Frontal cortex (tissue), 4 donors: Measurements from ENCODE around the gene GVQW3. TPM values are rescaled to one million over a fixed set of nuclear protein-coding genes. Genes with fewer than 3 reads are reported as not detected.
"Not testable (repeated sequence)": the region's sequence is repeated elsewhere in the genome, so short reads cannot be mapped to it uniquely, and the experiment has no call there.

ENCODE experiments used
- DNase-seq, 2 donors: peaks; one replicate each; pipeline ENCODE4 v3.0.0; 2012; ENCODE audit warnings: low spot score in 2 of 2
- FAIRE-seq: peaks from 2 replicates; lab custom pipeline; 2012; peaks lifted over from hg19 to GRCh38; lab: Jason Lieb, UNC
- total RNA-seq: library from RNA; depleted of rRNA; stranded (reverse); fragments of >200 nt; gene quantifications from one replicate; pipeline ENCODE4 v1.2.3, GENCODE V29; 2014
- donor health status: control.
- donor health status: control.
- donor health status: control.

The GVQW3 gene
- total RNA-seq, 1 donor from 2014 or later: 16.3 TPM

DNA sequence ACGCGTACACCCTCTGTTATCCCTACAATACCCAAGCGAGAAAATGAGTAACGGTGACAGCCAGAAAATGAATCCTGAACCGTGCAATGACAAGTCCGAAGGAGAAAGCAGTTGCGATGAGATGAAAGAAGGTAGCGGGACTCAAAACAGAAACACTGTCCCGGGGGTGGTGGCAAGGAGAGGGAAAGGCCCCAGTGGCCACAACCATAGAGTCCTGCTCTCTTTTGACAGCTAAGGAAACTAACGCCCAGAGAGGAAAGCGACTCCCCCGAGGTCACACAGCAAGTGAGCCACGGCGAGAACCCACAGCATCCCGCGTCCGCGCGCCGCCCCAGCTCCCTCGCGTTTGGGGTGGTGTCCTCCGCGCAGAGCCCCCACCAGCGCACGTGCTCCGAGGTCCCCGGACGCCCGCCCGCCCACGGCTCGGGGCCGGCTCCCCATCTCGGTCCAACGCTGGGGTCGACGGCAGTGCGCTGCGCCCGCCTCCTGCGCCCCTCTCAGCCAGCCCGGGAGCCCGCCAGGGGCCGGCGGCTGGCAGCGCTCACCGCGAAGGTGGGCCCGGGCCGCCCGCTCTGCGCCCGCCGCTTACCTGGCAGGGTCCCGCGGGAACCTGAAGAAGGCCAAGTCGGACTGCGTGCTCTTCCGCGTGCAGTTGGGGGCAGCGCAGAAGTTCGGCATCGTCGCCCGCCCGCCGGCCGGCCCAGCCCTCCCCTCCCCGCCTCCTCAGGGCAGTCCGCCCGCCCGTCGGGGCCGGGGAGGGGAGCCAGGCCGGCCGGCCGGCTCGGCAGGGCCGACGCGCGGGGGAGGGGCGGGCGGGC is 755 bp upstream of the GVQW3 start:
- FAIRE-seq (no peak), DNase-seq (peak; percentile 25 to 54)

DNA sequence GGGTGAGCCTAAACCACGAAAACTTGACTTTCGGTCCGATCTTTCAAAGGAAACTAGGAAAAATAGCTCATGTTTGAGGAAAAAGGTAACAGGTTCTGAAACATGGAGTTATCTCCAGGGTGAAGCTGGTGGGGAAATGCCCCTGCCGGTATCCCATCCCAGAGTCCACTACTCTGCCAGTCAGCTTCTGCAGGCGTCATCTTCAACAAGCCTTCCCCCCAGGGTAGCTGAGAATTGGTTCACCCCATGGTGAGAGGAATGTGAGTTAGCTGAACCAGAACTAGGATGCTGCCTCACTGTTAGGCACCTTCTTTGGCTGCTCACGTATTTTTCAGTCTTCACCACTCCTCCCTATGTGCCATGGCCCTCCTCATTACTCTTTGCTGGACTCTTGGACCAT is 1.1 kb downstream of the GVQW3 start:
- DNase-seq (no peak), FAIRE-seq (no peak)

DNA sequence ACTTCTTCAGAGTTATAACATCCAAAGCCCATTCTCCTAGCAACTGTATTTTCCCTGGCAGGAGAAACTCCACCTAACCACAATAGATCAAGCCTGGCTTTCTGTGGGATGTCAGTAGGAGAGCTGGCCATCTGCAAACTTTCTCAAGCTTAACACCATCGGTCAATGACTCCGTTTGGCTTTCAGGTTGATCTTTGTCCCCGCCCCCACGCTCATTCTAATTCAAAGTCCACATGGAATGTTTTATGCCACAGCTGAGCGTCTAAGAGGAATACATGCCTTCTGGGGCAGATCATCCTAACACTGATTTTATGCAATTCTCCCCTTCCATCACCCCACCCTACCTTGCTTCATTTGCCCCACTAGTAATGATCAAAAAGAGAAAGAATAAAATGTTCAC is 4.8 kb downstream of the GVQW3 start:
- FAIRE-seq: no peak

DNA sequence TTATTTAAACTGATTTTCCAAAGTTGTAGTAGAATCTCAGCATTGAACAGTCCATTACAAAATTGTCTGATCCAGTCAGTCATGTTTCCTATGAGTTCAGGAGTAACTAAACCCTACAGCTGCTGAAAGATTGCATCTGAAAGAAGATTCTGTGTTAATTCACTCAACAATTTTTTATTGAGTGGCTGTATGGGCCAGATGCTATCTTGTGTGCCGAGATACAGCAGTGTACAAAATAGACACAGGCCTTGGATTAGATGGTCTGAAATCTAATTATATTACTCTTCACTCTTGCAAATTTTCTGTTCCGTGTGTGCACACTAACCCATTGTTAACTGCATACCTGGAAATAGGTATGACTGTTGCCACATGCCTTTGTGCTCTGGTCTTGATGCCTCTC is 7.3 kb downstream of the GVQW3 start:
- FAIRE-seq: no peak
- no peak for DNase-seq

More for the DNA sequence above, 4.8 kb downstream of the GVQW3 start:
- DNase-seq: no peak

DNA sequence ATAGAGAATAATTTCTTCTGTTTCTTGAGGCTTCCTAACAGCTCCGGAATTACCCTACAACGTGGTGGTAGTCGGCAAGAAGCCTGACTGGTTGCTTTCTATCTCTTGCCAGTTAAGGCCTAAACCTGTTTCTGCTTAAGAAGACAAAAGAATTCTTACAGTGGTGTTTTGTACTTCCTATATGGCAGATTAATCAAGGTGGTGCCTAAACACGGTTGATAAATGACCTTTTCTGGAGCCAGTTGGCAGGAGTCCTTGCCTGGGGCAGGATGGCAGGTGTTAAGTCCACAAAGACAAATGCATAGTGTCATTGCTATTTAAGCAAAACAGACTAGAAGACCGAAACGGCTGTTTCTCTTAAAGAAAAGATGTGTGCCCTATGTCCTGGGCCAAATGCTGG is 9.9 kb downstream of the GVQW3 start:
- DNase-seq: no peak
- no peak for FAIRE-seq

DNA sequence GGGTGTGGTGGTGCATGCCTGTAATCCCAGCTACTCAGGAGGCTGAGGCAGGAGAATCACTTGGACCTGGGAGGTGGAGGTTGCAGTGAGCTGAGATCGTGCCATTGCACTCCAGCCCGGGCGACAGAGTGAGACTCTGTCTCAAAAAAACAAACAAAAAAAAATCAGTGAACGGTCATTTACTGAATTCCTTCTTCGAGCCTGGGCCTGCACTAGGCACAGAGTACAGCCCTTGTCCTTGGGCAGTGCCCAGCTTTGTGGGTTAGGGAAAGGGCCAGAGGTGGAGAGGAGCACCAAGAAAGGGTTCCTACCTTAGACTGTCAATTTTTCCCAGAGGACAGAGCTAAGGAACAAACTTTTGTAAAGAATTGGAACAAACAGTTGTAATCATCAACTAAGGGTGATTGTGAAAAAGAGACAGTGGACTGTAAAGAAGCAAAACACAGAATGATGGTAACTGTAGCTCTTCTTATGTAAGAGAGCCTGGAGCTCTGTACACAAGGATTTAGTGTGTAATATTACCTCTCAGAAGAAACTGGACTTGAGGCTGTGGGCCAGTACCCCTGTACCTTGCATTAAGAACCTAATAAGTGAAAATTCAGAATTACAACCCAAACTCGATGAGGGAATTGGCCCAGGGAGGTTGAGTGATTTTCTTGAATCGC is 10.8 kb downstream of the GVQW3 start:
- no peak for FAIRE-seq
- no peak for DNase-seq

DNA sequence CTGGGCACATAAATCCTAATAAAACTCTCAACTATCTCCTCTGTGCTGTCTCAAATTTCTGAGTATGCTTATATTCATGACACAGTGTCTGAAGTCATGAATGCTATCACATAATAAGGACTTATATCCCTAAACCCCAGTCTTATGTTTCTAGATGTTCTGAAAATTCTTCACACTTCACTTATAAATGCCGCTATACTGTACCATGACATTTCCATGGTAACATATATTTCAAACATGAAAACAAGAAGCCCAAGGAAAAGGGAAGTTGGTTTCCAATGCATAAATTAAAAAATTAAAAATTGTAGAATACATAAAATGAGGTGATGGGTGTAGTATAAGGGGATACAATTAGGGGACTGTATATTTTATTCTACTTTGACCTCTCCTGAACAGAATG is 11.7 kb downstream of the GVQW3 start:
- FAIRE-seq (no peak), DNase-seq (no peak)

DNA sequence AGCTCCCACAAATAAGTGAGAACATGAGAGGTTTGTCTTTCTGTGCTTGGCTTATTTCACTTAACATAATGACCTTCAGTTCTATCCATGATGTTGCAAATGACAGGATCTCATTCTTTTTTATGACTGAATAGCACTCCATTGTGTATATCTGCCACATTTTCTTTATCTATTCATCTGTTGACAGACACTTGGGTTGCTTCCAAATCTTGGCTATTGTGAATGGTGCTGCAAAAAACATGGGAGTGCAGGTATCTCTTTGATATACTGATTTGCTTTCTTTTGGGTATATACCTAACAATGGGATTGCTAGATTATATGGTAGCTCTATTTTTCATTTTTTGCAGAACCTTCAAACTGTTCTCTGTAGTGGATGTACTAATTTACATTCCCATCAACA is 13.3 kb downstream of the GVQW3 start:
- FAIRE-seq (no peak), DNase-seq (no peak)

DNA sequence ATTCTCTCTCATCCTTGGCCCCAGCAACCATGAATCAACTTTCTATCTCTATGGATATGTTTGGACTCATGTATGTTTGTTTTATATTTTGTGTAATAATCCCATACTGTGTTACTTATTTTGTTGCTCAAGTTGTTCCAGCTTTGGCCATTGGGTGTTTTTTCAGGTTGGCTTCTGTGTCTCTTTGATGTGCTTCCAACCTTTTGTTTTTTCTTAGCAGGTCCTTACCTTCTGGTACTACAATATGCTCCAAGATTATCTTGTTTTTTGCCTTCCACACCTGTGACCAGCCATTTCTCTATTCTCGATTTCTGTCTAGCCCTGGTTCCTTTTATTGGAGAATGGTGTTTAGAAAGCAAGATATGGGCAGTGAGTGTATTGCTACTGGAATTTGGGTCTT is 14.2 kb downstream of the GVQW3 start:
- DNase-seq (no peak), FAIRE-seq (no peak)

DNA sequence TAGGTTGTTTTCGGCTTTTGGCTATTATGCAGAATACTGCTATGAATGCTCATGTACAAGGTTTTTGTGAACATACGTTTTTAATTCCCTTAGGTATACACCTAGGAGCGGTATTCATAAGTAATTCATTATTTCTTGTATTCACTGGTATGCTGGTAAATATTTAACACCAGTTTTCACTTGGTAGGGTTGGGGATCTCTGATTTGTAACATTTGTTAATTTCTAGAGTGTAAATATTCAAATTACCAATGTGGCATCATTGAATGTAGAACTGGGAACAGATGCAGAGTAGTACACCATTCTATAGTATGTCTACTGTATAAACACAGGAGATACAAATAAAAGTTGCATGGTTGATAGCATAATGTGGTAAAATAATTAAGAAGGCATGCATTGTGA is 16.3 kb downstream of the GVQW3 start:
- no peak for DNase-seq
- FAIRE-seq: no peak

DNA sequence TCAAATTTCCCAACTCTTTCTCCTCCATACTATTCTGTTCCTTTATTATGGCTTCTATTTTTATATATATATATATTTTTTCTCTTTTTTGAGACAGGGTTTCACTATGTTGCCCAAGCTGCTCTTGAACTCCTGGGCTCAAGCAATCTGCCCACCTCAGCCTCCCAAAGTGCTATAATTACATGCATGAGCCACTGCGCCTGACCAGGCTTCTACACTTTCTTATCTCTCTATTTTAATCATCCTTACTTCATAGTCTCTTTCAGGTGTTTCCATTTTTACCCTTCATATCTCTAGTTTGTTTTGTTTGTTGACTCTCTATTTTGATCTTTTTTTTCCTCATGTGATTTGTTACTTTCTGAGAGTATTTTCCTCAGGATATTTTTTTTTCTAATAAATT is 19.8 kb downstream of the GVQW3 start:
- no peak for DNase-seq
- no peak for FAIRE-seq

DNA sequence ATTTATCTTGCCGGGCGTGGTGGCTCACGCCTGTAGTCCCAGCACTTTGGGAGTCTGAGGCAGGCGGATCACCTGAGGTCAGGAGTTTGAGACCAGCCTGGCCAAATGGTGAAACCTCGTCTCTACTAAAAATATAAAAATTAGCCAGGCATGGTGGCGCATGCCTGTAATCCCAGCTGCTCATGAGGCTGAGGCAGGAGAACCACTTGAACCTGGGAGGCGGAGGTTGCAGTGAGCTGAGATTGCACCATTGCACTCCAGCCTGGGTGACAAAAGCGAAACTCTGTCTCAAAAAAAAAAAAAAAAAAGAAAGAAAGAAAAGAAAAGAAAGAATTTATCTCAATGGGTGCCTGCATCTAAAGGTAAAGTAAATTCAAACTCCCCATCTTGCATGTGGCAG is 20.4 kb downstream of the GVQW3 start:
- not testable (repeated sequence) for FAIRE-seq, DNase-seq

DNA sequence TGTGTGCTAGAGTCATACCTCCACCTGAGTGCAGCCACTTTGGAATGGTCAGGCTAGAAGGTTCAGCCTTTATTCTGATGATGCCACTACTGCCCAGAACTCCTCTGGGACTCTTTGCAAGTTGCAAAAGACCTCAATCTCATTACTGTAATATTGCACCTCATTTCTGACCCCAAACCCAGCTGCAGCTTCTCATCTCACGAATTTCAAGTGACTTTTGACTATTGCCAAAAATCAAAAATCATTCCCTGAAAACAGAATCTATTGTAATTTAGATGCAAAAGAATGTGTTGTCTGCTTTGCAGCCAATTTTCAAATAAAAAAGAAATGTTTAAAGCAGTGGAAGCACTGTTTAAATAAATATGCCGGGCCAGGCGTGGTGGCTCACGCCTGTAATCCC is 25.2 kb downstream of the GVQW3 start:
- no peak for DNase-seq
- no peak for FAIRE-seq

DNA sequence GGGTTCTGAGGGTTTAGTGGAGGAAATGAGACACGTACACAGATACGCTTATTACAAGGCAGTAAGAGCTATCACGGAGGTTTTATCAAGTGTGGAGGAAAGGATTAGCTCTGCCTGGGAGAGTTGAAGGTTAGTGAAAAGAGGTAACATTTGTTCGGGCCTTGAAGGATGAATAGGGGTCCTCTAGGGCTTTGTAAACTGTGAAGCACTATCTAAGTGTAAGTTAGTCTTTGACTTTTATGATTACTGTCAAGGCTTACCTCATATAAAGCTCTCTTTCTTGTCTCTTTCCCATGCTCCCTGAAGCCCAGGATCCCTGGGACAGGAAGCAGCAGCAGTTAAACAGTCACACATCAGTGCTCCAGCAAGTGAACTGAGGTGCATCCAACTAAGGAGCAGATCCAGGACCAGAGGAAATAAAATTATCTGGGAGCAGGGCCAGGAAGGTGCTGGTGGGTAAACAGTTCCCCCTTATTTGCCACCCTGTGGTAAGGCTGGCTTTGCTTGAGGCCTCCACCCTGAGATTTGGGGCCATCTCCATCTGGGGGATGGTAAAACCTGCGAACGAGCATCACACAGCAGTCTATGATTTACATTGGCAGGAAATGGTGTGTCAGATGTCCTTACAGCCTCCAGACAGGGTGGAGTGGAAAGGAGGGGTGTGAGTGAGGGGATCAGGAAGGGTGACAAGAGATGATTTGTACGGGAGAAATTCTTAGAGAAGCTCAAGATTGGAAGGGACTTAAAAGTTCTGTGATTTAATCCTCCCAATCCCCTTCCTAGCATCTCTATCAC is 27.2 kb downstream of the GVQW3 start:
- no peak for DNase-seq
- no peak for FAIRE-seq

DNA sequence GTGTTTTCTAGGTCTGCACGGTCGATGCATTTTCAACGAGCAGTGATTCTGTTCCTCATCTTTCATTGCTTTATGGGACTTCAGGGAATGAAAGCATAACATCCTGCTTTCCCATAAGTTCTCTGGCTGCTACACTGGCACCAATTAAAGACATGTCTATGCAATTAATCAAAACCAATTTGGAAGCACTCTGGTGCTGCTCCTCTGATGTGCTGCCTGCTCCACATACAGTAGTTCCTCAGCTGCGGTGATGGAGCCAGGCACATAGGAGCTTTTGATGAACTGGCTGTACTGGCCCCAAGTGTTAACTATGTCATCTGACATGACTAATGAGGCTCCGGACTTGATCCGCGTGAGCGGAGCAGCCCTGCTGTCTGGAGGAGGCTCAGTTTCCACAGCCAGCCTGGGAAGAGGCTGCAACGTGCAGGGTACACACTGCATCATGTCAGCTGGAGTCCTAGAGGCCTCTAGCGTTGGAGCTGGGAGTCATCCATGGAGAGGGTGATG is 29.8 kb downstream of the GVQW3 start:
- FAIRE-seq (no peak), DNase-seq (no peak)

DNA sequence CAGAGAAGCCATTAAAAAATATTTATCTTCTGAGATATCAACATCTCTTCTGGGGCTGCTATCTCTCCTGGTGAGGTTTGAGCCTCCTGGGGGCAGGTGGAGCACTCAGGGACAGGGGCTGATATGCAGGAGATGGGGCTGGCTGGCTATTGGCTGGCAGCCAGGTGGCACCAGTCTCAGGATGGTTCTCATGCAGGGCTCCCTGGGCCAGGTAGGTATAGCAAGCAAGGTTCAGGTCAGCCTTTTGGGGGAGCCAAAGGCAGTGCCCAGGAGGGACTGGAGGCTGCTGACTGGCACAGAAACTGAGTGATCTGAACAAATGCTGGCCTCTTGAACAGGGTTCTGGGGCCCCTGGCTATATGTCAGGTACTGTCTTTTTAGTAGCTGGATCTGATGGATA is 34.0 kb downstream of the GVQW3 start:
- FAIRE-seq (no peak), DNase-seq (no peak)

DNA sequence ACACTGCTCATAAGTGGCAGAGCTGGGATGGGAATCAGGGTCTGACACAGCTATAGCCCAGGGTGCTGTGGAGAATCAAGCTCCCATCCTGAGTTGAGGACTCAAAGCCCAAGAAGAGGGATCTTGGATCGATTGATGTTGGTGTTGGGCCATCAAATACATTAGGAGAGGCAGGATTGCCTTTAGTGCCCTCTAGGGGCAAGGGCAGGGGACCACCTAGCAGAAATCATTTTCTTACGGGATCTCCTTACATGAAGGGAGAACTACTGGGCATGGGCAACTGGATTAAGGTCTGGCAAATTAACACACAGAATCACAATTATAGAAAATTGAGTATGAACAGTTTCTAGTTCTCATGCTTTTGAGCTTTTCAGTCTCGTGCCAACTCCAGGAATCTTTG is 38.8 kb downstream of the GVQW3 start:
- no peak for DNase-seq
- FAIRE-seq: no peak

DNA sequence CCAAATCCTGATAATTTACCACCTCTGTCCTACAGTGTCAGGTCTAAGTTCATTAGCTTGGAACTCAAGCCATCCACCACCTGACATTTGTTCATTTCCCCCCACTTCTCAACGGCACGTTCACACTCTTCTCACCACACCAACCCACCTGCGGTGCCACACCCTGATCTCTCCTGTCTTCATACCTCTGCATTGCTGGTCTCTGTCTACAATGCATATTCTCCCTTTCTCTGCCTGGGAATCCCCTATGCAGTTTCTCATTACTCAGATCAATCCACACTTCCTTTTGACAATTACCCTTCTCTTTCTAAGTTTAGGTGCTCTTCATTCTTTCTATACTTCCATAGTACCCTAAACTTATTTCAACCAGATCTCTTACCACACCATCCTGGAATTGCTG is 43.3 kb downstream of the GVQW3 start:
- no peak for FAIRE-seq

DNA sequence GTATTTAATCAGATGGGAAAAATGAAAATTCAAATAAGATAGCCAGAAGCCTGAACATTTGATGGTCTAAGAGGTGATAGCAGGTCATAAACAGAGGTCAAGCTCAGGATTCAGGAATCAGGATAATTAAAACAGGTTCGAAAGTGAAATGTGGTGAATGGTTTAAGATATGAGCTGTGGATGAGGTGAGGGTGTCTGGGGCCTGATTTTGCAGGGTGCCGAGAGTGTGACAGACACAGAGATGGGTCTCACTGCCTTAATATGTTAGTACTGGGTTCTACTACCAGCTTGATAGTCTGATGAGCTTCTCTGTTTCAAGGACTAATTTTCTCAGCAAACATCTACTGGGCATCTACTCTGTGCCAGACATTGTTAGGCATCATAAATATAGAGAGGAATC is 43.8 kb downstream of the GVQW3 start:
- DNase-seq: no peak
- no peak for FAIRE-seq

More for the DNA sequence above, 43.3 kb downstream of the GVQW3 start:
- DNase-seq: no peak

DNA sequence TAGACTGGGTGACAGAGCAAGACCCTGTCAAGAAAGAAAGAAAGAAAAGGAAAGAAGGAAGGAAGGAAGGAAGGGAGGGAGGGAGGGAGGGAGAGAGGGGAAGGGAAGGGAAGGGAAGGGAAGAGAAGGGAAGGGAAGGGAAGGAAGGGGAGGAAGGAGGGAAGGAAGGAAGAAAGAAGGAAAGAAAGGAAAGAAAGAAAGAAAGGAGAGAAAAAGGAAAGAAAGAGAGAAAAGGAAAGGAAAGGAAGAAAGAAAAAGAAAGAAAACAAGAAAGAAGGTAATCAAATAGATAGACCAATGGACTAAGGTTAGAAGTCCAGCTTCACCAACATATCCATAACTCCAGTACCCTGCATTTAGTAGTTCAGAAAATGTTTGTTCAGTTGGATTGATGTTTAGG is 45.5 kb downstream of the GVQW3 start:
- FAIRE-seq (no peak), DNase-seq (no peak)

DNA sequence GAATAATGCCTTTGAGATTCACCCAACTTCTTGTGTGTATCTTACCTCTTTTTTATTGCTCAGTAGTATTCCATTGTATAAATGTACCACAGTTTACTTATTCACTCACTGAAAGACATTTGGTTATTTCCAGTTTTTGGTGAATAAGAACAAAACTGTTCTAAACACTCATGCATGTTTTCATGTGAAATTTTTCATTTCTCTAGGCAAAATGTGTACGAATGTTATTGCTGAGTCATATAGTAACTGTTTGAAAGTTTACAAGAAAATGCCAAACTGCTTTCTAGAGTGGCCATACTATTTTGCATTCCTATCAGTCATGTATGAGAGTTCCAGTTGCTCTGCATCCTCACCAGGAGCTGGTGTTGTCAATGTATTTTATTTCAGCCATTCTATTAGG is 54.9 kb downstream of the GVQW3 start:
- DNase-seq: no peak
- FAIRE-seq: no peak
